GM23338 (cell line): Measurements from ENCODE around the gene EPB41L5. TPM values are rescaled to one million over a fixed set of nuclear protein-coding genes. Genes with fewer than 3 reads are reported as not detected.

Experiments
- ATAC-seq: fragments of 200-7000 bp; cut with Tn5 transposase; 3 replicates; pipeline ENCODE4 v1.9.1; 2020
- DNase-seq: peaks from one replicate; pipeline ENCODE4 v3.0.0-alpha.2; 2015; ENCODE audit warnings: low spot score
- H2AFZ ChIP-seq: fragments of 200-600 bp; sonication (generic); 2 replicates; pipeline ENCODE4 v1.8.0; 2016; ENCODE audit warnings: antibody characterized with exemption, mild to moderate bottlenecking, moderate library complexity
- H3F3A ChIP-seq: fragments of 200-600 bp; sonication (generic); replicated peaks from 2 replicates; pipeline ENCODE4 v1.8.0; 2017; ENCODE audit warnings: antibody characterized with exemption, mixed run types, low read depth
- H3K27ac ChIP-seq: fragments of 200-600 bp; sonication (generic); 2 replicates; pipeline ENCODE4 v1.6.1; 2016; ENCODE audit warnings: low read depth
- H3K27me3 ChIP-seq: fragments of 200-600 bp; sonication (generic); 2 replicates; pipeline ENCODE4 v1.8.0; 2016; ENCODE audit warnings: mild to moderate bottlenecking, mixed run types, moderate library complexity; ENCODE audit not compliant: insufficient read depth
- H3K36me3 ChIP-seq: fragments of 200-600 bp; sonication (generic); 2 replicates; pipeline ENCODE4 v1.8.0; 2016; ENCODE audit warnings: mild to moderate bottlenecking; ENCODE audit not compliant: insufficient read depth
- H3K4me1 ChIP-seq: fragments of 200-600 bp; sonication (generic); 2 replicates; pipeline ENCODE4 v1.8.0; 2016; ENCODE audit warnings: mild to moderate bottlenecking, moderate library complexity; ENCODE audit not compliant: insufficient read depth
- H3K4me2 ChIP-seq: fragments of 200-600 bp; sonication (generic); 2 replicates; pipeline ENCODE4 v1.7.1; 2017; ENCODE audit warnings: mixed run types
- H3K4me3 ChIP-seq: fragments of 200-600 bp; sonication (generic); 2 replicates; pipeline ENCODE4 v1.6.1; 2016; ENCODE audit warnings: mixed run types
- H3K79me2 ChIP-seq: fragments of 200-600 bp; sonication (generic); replicated peaks from 2 replicates; pipeline ENCODE4 v1.8.0; 2017; ENCODE audit warnings: mild to moderate bottlenecking; ENCODE audit not compliant: insufficient read depth
- H3K9me2 ChIP-seq: fragments of 200-600 bp; sonication (generic); 2 replicates; pipeline ENCODE4 v1.8.0; 2017; ENCODE audit not compliant: insufficient read depth
- H4K20me1 ChIP-seq: fragments of 200-600 bp; sonication (generic); replicated peaks from 2 replicates; pipeline ENCODE4 v1.8.0; 2017; ENCODE audit warnings: mild to moderate bottlenecking; ENCODE audit not compliant: insufficient read depth
- H3K27ac Mint-ChIP-seq: 2 replicates; pipeline ENCODE4 v1.8.0; 2020; ENCODE audit warnings: inconsistent platforms, mild to moderate bottlenecking, moderate library complexity, mixed read lengths
- H3K27me3 Mint-ChIP-seq: 3 replicates; pipeline ENCODE4 v1.8.0; 2022; ENCODE audit warnings: low read depth, mild to moderate bottlenecking, moderate library complexity, mixed read lengths, inconsistent platforms; ENCODE audit not compliant: insufficient read depth, poor library complexity
- H3K36me3 Mint-ChIP-seq: 3 replicates; pipeline ENCODE4 v1.8.0; 2021; ENCODE audit warnings: low read depth, mild to moderate bottlenecking, inconsistent platforms, moderate library complexity, mixed read lengths
- H3K4me1 Mint-ChIP-seq: 3 replicates; pipeline ENCODE4 v1.8.0; 2020; ENCODE audit warnings: mild to moderate bottlenecking, inconsistent platforms, mixed read lengths
- H3K4me3 Mint-ChIP-seq: 3 replicates; pipeline ENCODE4 v1.8.0; 2021; ENCODE audit warnings: moderate library complexity, mild to moderate bottlenecking, inconsistent platforms, mixed read lengths
- H3K9me3 Mint-ChIP-seq: 3 replicates; pipeline ENCODE4 v1.8.0; 2020; ENCODE audit warnings: moderate library complexity, mild to moderate bottlenecking, inconsistent platforms, mixed read lengths
- CREB1 ChIP-seq: fragments of 250-450 bp; sonication (Bioruptor Pico); IDR thresholded peaks from 2 replicates; pipeline ENCODE4 v1.5.0; 2020; ENCODE audit warnings: low read depth, mild to moderate bottlenecking, moderate library complexity
- EZH2 ChIP-seq: fragments of 200-600 bp; sonication (generic); IDR thresholded peaks from one replicate; pipeline ENCODE4 v1.8.0; 2017; ENCODE audit warnings: antibody characterized with exemption, mild to moderate bottlenecking, low read depth; ENCODE audit not compliant: unreplicated experiment
- EZH2phosphoT487 ChIP-seq: fragments of 200-600 bp; sonication (generic); IDR thresholded peaks from one replicate; pipeline ENCODE4 v1.8.1; 2018; ENCODE audit warnings: antibody characterized with exemption; ENCODE audit not compliant: unreplicated experiment
- JUNB ChIP-seq: IDR thresholded peaks from one replicate; pipeline ENCODE4 v1.6.1; 2016; ENCODE audit warnings: antibody characterized with exemption; ENCODE audit not compliant: unreplicated experiment
- NANOG ChIP-seq: IDR thresholded peaks from 2 replicates; pipeline ENCODE4 v1.6.1; 2016; ENCODE audit warnings: antibody characterized with exemption, borderline replicate concordance
- POLR2AphosphoS5 ChIP-seq: IDR thresholded peaks from 2 replicates; pipeline ENCODE4 v1.6.1; 2016; ENCODE audit warnings: antibody characterized with exemption, low read depth
- STAT1 ChIP-seq: IDR thresholded peaks from one replicate; pipeline ENCODE4 v1.6.1; 2016; ENCODE audit warnings: antibody characterized with exemption; ENCODE audit not compliant: unreplicated experiment
- ZNF114 ChIP-seq: fragments of 250-450 bp; sonication (Bioruptor Pico); IDR thresholded peaks from 2 replicates; pipeline ENCODE4 v1.5.0; 2020; ENCODE audit warnings: mild to moderate bottlenecking, moderate library complexity
- ZNF331 ChIP-seq: fragments of 250-450 bp; sonication (Bioruptor Pico); IDR thresholded peaks from 2 replicates; pipeline ENCODE4 v1.5.0; 2020; ENCODE audit warnings: low read depth, mild to moderate bottlenecking, moderate library complexity
- polyA plus RNA-seq: library from polyadenylated mRNA; unstranded; fragments of >200 nt; fragmentation: Nextera tagmentation; extraction: Ambion mirVana; gene quantifications from 2 replicates; pipeline ENCODE4 v1.2.1, GENCODE V29; 2016
- total RNA-seq: library from RNA; depleted of rRNA; stranded (reverse); fragments of >200 nt; shearing (Covaris generic); gene quantifications from 2 replicates; pipeline ENCODE4 v1.2.3, GENCODE V29; 2014
- TF ChIP-seq, protein P1 (sequence below), 2 experiments: fragments of 200-600 bp in 1 of 2; sonication (generic) in 1 of 2; conservative IDR thresholded peaks; 2 replicates each; pipeline versions ENCODE4 v1.5.1 to v1.6.1; 2016 to 2017; ENCODE audit warnings: antibody characterized with exemption in 2 of 2, low read depth in 2 of 2, mild to moderate bottlenecking in 2 of 2, moderate library complexity in 1 of 2
- TF ChIP-seq, protein P2 (sequence below): IDR thresholded peaks from one replicate; pipeline ENCODE4 v1.6.1; 2018; ENCODE audit warnings: antibody characterized with exemption; ENCODE audit not compliant: unreplicated experiment
- TF ChIP-seq, protein P3 (sequence below): fragments of 250-450 bp; sonication (Bioruptor Pico); IDR thresholded peaks from 2 replicates; pipeline ENCODE4 v1.5.0; 2020; ENCODE audit warnings: mild to moderate bottlenecking, moderate library complexity

EPB41L5 gene
- total and polyA plus RNA-seq, 2 experiments from 2014 or later, result 15.5 to 35.4 TPM

DNA sequence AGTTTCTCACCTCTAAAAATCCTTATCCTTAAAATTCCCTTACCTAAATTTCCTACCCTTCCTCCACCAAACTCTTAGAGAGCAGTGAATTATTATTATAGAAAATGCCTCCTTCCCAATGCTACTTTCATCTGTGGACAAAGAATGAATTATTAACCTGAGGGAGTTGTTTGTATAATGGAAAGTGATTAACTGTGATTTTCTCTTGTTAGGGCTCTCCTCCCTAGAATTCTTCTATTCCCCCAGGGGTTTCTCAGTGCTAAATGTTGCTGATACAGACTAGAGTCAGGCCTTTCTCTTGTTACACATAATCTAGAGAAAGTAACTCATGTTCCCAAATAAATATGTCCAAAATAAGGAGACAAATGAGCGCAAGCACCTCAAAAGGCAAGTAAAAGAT lies 23.3 kb downstream of the EPB41L5 start:
- no peak overlapping the region for H2AFZ ChIP-seq
- TF ChIP-seq, protein P1, sequence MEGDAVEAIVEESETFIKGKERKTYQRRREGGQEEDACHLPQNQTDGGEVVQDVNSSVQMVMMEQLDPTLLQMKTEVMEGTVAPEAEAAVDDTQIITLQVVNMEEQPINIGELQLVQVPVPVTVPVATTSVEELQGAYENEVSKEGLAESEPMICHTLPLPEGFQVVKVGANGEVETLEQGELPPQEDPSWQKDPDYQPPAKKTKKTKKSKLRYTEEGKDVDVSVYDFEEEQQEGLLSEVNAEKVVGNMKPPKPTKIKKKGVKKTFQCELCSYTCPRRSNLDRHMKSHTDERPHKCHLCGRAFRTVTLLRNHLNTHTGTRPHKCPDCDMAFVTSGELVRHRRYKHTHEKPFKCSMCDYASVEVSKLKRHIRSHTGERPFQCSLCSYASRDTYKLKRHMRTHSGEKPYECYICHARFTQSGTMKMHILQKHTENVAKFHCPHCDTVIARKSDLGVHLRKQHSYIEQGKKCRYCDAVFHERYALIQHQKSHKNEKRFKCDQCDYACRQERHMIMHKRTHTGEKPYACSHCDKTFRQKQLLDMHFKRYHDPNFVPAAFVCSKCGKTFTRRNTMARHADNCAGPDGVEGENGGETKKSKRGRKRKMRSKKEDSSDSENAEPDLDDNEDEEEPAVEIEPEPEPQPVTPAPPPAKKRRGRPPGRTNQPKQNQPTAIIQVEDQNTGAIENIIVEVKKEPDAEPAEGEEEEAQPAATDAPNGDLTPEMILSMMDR (conservative IDR thresholded peaks at IDR 0.05; ENCODE audit: low read depth in 2 of 2), result no peak
- TF ChIP-seq, protein P2, sequence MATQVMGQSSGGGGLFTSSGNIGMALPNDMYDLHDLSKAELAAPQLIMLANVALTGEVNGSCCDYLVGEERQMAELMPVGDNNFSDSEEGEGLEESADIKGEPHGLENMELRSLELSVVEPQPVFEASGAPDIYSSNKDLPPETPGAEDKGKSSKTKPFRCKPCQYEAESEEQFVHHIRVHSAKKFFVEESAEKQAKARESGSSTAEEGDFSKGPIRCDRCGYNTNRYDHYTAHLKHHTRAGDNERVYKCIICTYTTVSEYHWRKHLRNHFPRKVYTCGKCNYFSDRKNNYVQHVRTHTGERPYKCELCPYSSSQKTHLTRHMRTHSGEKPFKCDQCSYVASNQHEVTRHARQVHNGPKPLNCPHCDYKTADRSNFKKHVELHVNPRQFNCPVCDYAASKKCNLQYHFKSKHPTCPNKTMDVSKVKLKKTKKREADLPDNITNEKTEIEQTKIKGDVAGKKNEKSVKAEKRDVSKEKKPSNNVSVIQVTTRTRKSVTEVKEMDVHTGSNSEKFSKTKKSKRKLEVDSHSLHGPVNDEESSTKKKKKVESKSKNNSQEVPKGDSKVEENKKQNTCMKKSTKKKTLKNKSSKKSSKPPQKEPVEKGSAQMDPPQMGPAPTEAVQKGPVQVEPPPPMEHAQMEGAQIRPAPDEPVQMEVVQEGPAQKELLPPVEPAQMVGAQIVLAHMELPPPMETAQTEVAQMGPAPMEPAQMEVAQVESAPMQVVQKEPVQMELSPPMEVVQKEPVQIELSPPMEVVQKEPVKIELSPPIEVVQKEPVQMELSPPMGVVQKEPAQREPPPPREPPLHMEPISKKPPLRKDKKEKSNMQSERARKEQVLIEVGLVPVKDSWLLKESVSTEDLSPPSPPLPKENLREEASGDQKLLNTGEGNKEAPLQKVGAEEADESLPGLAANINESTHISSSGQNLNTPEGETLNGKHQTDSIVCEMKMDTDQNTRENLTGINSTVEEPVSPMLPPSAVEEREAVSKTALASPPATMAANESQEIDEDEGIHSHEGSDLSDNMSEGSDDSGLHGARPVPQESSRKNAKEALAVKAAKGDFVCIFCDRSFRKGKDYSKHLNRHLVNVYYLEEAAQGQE, result no peak
- TF ChIP-seq POLR2AphosphoS5, result no peak
- TF ChIP-seq STAT1, result no peak
- no peak for TF ChIP-seq ZNF114
- TF ChIP-seq EZH2, result no peak
- no peak for TF ChIP-seq CREB1
- TF ChIP-seq ZNF331, result no peak
- no peak for TF ChIP-seq NANOG
- no peak for TF ChIP-seq JUNB
- Mint-ChIP-seq H3K36me3 (peaks cover 3% of the 10 kb centered on the region; the same call in 1 of the 3 replicates), H3K4me1 (peaks cover 10% of the 10 kb centered on the region), H3K27me3 (peaks cover 2% of the 10 kb centered on the region), H3K27ac (no peak overlapping the region), H3K4me3 (no peak overlapping the region), H3K9me3 (no peaks in the 10 kb centered on the region)
- no peak for ATAC-seq
- no peaks in the 10 kb centered on the region for H3K36me3 ChIP-seq
- no peaks in the 10 kb centered on the region for H3F3A ChIP-seq
- no peak overlapping the region for H3K4me3 ChIP-seq
- no peak for DNase-seq
- no peaks in the 10 kb centered on the region for H3K27me3 ChIP-seq
- no peaks in the 10 kb centered on the region; the same call in 1 of the 2 replicates for H4K20me1 ChIP-seq
- no peak overlapping the region for H3K27ac ChIP-seq
- no peak overlapping the region for H3K4me2 ChIP-seq
- no peaks in the 10 kb centered on the region for H3K9me2 ChIP-seq
- H3K79me2 ChIP-seq, result peaks cover 45% of the 10 kb centered on the region
- H3K4me1 ChIP-seq, result no peaks in the 10 kb centered on the region

DNA sequence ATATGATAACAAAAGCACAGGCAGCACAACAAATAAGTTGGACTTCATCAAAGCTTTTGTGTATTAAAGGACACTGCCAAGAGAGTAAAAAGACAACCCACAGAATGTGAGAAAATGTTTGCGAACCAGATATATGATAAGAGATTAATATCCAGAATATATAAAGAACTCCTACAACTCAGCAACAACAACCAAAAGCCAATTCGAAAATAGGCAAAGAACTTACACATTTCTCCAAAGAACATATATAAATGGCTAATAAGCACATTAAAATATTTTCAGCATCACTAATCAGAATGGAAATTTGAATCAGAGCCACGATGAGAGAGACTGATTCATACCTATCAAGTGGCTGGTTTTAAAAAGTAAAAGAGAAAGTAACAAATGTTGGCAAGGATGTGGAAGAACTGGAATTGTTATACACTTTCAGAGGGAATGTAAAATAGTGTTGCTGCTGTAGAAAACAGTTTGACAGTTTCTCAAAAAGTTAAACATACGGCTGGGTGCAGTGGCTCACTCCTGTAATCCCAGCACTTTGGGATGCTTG lies 25.2 kb downstream of the EPB41L5 start:
- ATAC-seq (no peak), DNase-seq (no peak)
- no peaks in the 10 kb centered on the region for H3K27me3 ChIP-seq
- H2AFZ ChIP-seq, result no peak overlapping the region
- H3K36me3 ChIP-seq, result no peaks in the 10 kb centered on the region
- Mint-ChIP-seq H3K36me3 (peaks cover 11% of the 10 kb centered on the region), H3K4me3 (no peak overlapping the region), H3K9me3 (no peaks in the 10 kb centered on the region), H3K27ac (no peak overlapping the region), H3K4me1 (peaks cover 17% of the 10 kb centered on the region), H3K27me3 (peaks cover 2% of the 10 kb centered on the region)
- H3K9me2 ChIP-seq, result no peaks in the 10 kb centered on the region
- H3K4me2 ChIP-seq, result no peak overlapping the region
- H3F3A ChIP-seq, result no peaks in the 10 kb centered on the region
- no peak overlapping the region for H3K4me3 ChIP-seq
- peaks cover 28% of the 10 kb centered on the region for H3K79me2 ChIP-seq
- no peaks in the 10 kb centered on the region; the same call in 1 of the 2 replicates for H4K20me1 ChIP-seq
- H3K27ac ChIP-seq, result no peak overlapping the region
- H3K4me1 ChIP-seq, result no peaks in the 10 kb centered on the region
- TF ChIP-seq ZNF114 (no peak), EZH2phosphoT487 (no peak), EZH2 (no peak)
- TF ChIP-seq, protein P3, sequence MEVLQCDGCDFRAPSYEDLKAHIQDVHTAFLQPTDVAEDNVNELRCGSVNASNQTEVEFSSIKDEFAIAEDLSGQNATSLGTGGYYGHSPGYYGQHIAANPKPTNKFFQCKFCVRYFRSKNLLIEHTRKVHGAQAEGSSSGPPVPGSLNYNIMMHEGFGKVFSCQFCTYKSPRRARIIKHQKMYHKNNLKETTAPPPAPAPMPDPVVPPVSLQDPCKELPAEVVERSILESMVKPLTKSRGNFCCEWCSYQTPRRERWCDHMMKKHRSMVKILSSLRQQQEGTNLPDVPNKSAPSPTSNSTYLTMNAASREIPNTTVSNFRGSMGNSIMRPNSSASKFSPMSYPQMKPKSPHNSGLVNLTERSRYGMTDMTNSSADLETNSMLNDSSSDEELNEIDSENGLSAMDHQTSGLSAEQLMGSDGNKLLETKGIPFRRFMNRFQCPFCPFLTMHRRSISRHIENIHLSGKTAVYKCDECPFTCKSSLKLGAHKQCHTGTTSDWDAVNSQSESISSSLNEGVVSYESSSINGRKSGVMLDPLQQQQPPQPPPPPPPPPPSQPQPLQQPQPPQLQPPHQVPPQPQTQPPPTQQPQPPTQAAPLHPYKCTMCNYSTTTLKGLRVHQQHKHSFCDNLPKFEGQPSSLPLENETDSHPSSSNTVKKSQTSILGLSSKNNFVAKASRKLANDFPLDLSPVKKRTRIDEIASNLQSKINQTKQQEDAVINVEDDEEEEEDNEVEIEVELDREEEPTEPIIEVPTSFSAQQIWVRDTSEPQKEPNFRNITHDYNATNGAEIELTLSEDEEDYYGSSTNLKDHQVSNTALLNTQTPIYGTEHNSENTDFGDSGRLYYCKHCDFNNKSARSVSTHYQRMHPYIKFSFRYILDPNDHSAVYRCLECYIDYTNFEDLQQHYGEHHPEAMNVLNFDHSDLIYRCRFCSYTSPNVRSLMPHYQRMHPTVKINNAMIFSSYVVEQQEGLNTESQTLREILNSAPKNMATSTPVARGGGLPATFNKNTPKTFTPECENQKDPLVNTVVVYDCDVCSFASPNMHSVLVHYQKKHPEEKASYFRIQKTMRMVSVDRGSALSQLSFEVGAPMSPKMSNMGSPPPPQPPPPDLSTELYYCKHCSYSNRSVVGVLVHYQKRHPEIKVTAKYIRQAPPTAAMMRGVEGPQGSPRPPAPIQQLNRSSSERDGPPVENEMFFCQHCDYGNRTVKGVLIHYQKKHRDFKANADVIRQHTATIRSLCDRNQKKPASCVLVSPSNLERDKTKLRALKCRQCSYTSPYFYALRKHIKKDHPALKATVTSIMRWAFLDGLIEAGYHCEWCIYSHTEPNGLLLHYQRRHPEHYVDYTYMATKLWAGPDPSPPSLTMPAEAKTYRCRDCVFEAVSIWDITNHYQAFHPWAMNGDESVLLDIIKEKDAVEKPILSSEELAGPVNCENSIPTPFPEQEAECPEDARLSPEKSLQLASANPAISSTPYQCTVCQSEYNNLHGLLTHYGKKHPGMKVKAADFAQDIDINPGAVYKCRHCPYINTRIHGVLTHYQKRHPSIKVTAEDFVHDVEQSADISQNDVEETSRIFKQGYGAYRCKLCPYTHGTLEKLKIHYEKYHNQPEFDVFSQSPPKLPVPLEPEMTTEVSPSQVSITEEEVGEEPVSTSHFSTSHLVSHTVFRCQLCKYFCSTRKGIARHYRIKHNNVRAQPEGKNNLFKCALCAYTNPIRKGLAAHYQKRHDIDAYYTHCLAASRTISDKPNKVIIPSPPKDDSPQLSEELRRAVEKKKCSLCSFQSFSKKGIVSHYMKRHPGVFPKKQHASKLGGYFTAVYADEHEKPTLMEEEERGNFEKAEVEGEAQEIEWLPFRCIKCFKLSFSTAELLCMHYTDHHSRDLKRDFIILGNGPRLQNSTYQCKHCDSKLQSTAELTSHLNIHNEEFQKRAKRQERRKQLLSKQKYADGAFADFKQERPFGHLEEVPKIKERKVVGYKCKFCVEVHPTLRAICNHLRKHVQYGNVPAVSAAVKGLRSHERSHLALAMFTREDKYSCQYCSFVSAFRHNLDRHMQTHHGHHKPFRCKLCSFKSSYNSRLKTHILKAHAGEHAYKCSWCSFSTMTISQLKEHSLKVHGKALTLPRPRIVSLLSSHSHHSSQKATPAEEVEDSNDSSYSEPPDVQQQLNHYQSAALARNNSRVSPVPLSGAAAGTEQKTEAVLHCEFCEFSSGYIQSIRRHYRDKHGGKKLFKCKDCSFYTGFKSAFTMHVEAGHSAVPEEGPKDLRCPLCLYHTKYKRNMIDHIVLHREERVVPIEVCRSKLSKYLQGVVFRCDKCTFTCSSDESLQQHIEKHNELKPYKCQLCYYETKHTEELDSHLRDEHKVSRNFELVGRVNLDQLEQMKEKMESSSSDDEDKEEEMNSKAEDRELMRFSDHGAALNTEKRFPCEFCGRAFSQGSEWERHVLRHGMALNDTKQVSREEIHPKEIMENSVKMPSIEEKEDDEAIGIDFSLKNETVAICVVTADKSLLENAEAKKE (CRISPR knock-in tag), result no peak
